ENCODE measurements around the gene SRBD1.

GRCh38 chr2:45524016-45524415, 87.1 kb downstream of the SRBD1 start:
- TF ChIP-seq CTCF (conservative IDR thresholded peaks at IDR 0.05 in 1 of 2, IDR thresholded peaks at IDR 0.05 in 1 of 2; ENCODE audit: low read depth in 1 of 2, low read length in 2 of 2) (no peak), EZH2 (IDR thresholded peaks at IDR 0.05; ENCODE audit: low read length, missing control alignments) (no peak)

Data from fibroblast of lung (primary cell).